GM23338 (cell line): ENCODE data around the gene NR2E3. TPM values are rescaled to one million over a fixed set of nuclear protein-coding genes. Genes with fewer than 3 reads are reported as not detected.

Source experiments
- ATAC-seq: fragments of 200-7000 bp; cut with Tn5 transposase; 3 replicates; pipeline ENCODE4 v1.9.1; 2020
- DNase-seq: peaks from one replicate; pipeline ENCODE4 v3.0.0-alpha.2; 2015; ENCODE audit warnings: low spot score
- H2AFZ ChIP-seq: fragments of 200-600 bp; sonication (generic); 2 replicates; pipeline ENCODE4 v1.8.0; 2016; ENCODE audit warnings: antibody characterized with exemption, mild to moderate bottlenecking, moderate library complexity
- H3F3A ChIP-seq: fragments of 200-600 bp; sonication (generic); replicated peaks from 2 replicates; pipeline ENCODE4 v1.8.0; 2017; ENCODE audit warnings: antibody characterized with exemption, mixed run types, low read depth
- H3K27ac ChIP-seq: fragments of 200-600 bp; sonication (generic); 2 replicates; pipeline ENCODE4 v1.6.1; 2016; ENCODE audit warnings: low read depth
- H3K27me3 ChIP-seq: fragments of 200-600 bp; sonication (generic); 2 replicates; pipeline ENCODE4 v1.8.0; 2016; ENCODE audit warnings: mild to moderate bottlenecking, mixed run types, moderate library complexity; ENCODE audit not compliant: insufficient read depth
- H3K36me3 ChIP-seq: fragments of 200-600 bp; sonication (generic); 2 replicates; pipeline ENCODE4 v1.8.0; 2016; ENCODE audit warnings: mild to moderate bottlenecking; ENCODE audit not compliant: insufficient read depth
- H3K4me1 ChIP-seq: fragments of 200-600 bp; sonication (generic); 2 replicates; pipeline ENCODE4 v1.8.0; 2016; ENCODE audit warnings: mild to moderate bottlenecking, moderate library complexity; ENCODE audit not compliant: insufficient read depth
- H3K4me2 ChIP-seq: fragments of 200-600 bp; sonication (generic); 2 replicates; pipeline ENCODE4 v1.7.1; 2017; ENCODE audit warnings: mixed run types
- H3K4me3 ChIP-seq: fragments of 200-600 bp; sonication (generic); 2 replicates; pipeline ENCODE4 v1.6.1; 2016; ENCODE audit warnings: mixed run types
- H3K79me2 ChIP-seq: fragments of 200-600 bp; sonication (generic); replicated peaks from 2 replicates; pipeline ENCODE4 v1.8.0; 2017; ENCODE audit warnings: mild to moderate bottlenecking; ENCODE audit not compliant: insufficient read depth
- H3K9me2 ChIP-seq: fragments of 200-600 bp; sonication (generic); 2 replicates; pipeline ENCODE4 v1.8.0; 2017; ENCODE audit not compliant: insufficient read depth
- H4K20me1 ChIP-seq: fragments of 200-600 bp; sonication (generic); replicated peaks from 2 replicates; pipeline ENCODE4 v1.8.0; 2017; ENCODE audit warnings: mild to moderate bottlenecking; ENCODE audit not compliant: insufficient read depth
- H3K27ac Mint-ChIP-seq: 2 replicates; pipeline ENCODE4 v1.8.0; 2020; ENCODE audit warnings: inconsistent platforms, mild to moderate bottlenecking, moderate library complexity, mixed read lengths
- H3K27me3 Mint-ChIP-seq: 3 replicates; pipeline ENCODE4 v1.8.0; 2022; ENCODE audit warnings: low read depth, mild to moderate bottlenecking, moderate library complexity, mixed read lengths, inconsistent platforms; ENCODE audit not compliant: insufficient read depth, poor library complexity
- H3K36me3 Mint-ChIP-seq: 3 replicates; pipeline ENCODE4 v1.8.0; 2021; ENCODE audit warnings: low read depth, mild to moderate bottlenecking, inconsistent platforms, moderate library complexity, mixed read lengths
- H3K4me1 Mint-ChIP-seq: 3 replicates; pipeline ENCODE4 v1.8.0; 2020; ENCODE audit warnings: mild to moderate bottlenecking, inconsistent platforms, mixed read lengths
- H3K4me3 Mint-ChIP-seq: 3 replicates; pipeline ENCODE4 v1.8.0; 2021; ENCODE audit warnings: moderate library complexity, mild to moderate bottlenecking, inconsistent platforms, mixed read lengths
- H3K9me3 Mint-ChIP-seq: 3 replicates; pipeline ENCODE4 v1.8.0; 2020; ENCODE audit warnings: moderate library complexity, mild to moderate bottlenecking, inconsistent platforms, mixed read lengths
- CREB1 ChIP-seq: fragments of 250-450 bp; sonication (Bioruptor Pico); IDR thresholded peaks from 2 replicates; pipeline ENCODE4 v1.5.0; 2020; ENCODE audit warnings: low read depth, mild to moderate bottlenecking, moderate library complexity
- EZH2 ChIP-seq: fragments of 200-600 bp; sonication (generic); IDR thresholded peaks from one replicate; pipeline ENCODE4 v1.8.0; 2017; ENCODE audit warnings: antibody characterized with exemption, mild to moderate bottlenecking, low read depth; ENCODE audit not compliant: unreplicated experiment
- EZH2phosphoT487 ChIP-seq: fragments of 200-600 bp; sonication (generic); IDR thresholded peaks from one replicate; pipeline ENCODE4 v1.8.1; 2018; ENCODE audit warnings: antibody characterized with exemption; ENCODE audit not compliant: unreplicated experiment
- NANOG ChIP-seq: IDR thresholded peaks from 2 replicates; pipeline ENCODE4 v1.6.1; 2016; ENCODE audit warnings: antibody characterized with exemption, borderline replicate concordance
- POLR2AphosphoS5 ChIP-seq: IDR thresholded peaks from 2 replicates; pipeline ENCODE4 v1.6.1; 2016; ENCODE audit warnings: antibody characterized with exemption, low read depth
- STAT1 ChIP-seq: IDR thresholded peaks from one replicate; pipeline ENCODE4 v1.6.1; 2016; ENCODE audit warnings: antibody characterized with exemption; ENCODE audit not compliant: unreplicated experiment
- ZNF331 ChIP-seq: fragments of 250-450 bp; sonication (Bioruptor Pico); IDR thresholded peaks from 2 replicates; pipeline ENCODE4 v1.5.0; 2020; ENCODE audit warnings: low read depth, mild to moderate bottlenecking, moderate library complexity
- polyA plus RNA-seq: library from polyadenylated mRNA; unstranded; fragments of >200 nt; fragmentation: Nextera tagmentation; extraction: Ambion mirVana; gene quantifications from 2 replicates; pipeline ENCODE4 v1.2.1, GENCODE V29; 2016
- total RNA-seq: library from RNA; depleted of rRNA; stranded (reverse); fragments of >200 nt; shearing (Covaris generic); gene quantifications from 2 replicates; pipeline ENCODE4 v1.2.3, GENCODE V29; 2014
- TF ChIP-seq, protein P1 (sequence below), 2 experiments: fragments of 200-600 bp in 1 of 2; sonication (generic) in 1 of 2; conservative IDR thresholded peaks; 2 replicates each; pipeline versions ENCODE4 v1.5.1 to v1.6.1; 2016 to 2017; ENCODE audit warnings: antibody characterized with exemption in 2 of 2, low read depth in 2 of 2, mild to moderate bottlenecking in 2 of 2, moderate library complexity in 1 of 2
- TF ChIP-seq, protein P2 (sequence below): IDR thresholded peaks from 2 replicates; pipeline ENCODE4 v1.6.1; 2016; ENCODE audit warnings: antibody characterized with exemption

Gene NR2E3
- total and polyA plus RNA-seq, 2 experiments from 2014 or later = 1.3 to 1.4 TPM

DNA sequence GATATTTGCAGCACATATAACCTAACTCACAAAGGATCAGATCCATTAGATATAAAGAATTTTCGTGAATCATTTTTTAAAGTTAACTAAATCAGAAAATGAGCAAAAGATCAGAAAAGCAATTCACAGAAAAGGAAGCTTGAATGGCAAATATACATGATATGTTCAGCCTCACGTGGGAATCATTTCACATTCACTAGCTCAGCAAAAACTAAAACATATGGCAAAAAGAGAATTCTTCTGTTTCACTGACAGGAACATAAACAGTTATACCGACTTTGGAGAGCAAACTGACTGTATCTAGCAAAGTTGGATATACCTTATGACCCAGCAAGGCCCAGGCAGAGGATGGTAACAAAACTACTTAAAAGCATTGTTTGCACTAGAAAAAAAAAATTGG lies 34.0 kb upstream of the NR2E3 start:
- no peak overlapping the region for H3K4me3 ChIP-seq
- Mint-ChIP-seq H3K4me3 (no peak overlapping the region), H3K9me3 (no peaks in the 10 kb centered on the region; the same call in 2 of the 3 replicates), H3K27ac (no peak overlapping the region), H3K27me3 (peaks cover 2% of the 10 kb centered on the region), H3K36me3 (no peaks in the 10 kb centered on the region), H3K4me1 (peaks cover 10% of the 10 kb centered on the region)
- no peaks in the 10 kb centered on the region for H3K4me1 ChIP-seq
- no peaks in the 10 kb centered on the region for H3K27me3 ChIP-seq
- no peaks in the 10 kb centered on the region for H4K20me1 ChIP-seq
- no peak overlapping the region for H2AFZ ChIP-seq
- no peak for DNase-seq
- no peak overlapping the region for H3K27ac ChIP-seq
- no peaks in the 10 kb centered on the region for H3F3A ChIP-seq
- no peaks in the 10 kb centered on the region for H3K79me2 ChIP-seq
- H3K36me3 ChIP-seq = no peaks in the 10 kb centered on the region
- no peak overlapping the region for H3K4me2 ChIP-seq
- TF ChIP-seq EZH2phosphoT487 = no peak
- no peak for TF ChIP-seq CREB1 (CRISPR knock-in tag)
- TF ChIP-seq STAT1 = no peak
- TF ChIP-seq NANOG = no peak
- TF ChIP-seq, protein P1, sequence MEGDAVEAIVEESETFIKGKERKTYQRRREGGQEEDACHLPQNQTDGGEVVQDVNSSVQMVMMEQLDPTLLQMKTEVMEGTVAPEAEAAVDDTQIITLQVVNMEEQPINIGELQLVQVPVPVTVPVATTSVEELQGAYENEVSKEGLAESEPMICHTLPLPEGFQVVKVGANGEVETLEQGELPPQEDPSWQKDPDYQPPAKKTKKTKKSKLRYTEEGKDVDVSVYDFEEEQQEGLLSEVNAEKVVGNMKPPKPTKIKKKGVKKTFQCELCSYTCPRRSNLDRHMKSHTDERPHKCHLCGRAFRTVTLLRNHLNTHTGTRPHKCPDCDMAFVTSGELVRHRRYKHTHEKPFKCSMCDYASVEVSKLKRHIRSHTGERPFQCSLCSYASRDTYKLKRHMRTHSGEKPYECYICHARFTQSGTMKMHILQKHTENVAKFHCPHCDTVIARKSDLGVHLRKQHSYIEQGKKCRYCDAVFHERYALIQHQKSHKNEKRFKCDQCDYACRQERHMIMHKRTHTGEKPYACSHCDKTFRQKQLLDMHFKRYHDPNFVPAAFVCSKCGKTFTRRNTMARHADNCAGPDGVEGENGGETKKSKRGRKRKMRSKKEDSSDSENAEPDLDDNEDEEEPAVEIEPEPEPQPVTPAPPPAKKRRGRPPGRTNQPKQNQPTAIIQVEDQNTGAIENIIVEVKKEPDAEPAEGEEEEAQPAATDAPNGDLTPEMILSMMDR (conservative IDR thresholded peaks at IDR 0.05; ENCODE audit: low read depth in 2 of 2) = no peak
- TF ChIP-seq EZH2 = no peak
- no peak for ATAC-seq
- no peaks in the 10 kb centered on the region for H3K9me2 ChIP-seq

DNA sequence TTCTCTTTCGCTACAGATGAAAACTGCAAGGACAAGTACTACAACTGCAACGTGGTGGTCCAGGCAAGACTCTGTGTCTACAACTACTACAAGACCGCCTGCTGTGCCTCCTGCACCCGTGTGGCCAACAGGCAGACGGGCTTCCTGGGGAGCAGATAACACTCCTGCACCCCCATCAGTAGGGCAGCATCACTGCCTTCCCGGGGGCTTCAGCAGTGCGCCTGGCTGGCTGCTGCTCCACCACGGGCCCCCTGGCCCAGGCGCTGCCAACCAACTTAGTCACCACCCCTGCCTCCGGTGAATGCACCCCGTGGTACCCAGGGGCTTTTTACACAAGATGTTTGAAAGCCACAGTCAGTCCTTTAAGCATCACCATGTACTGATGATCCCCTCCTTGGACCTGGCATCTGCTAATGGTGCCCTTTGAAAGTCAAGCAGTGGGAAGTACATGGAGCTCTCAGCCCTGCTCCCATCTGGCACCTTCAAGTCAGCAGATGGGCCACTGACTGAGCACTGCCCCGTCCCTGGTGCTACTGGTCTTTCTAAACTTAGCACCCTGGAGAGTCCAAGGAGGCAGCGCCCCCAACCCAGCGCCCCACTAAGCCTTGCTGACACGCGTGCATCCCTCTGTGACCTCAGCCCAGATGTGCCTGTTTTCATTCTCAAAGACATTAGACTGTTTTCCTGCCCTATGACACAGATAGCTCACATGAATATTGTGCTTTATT lies 33.0 kb upstream of the NR2E3 start:
- H3K4me1 ChIP-seq = no peaks in the 10 kb centered on the region
- no peaks in the 10 kb centered on the region for H3K27me3 ChIP-seq
- H3K4me1 Mint-ChIP-seq = peaks cover 10% of the 10 kb centered on the region
- ATAC-seq (no peak), DNase-seq (no peak)
- H3K4me2 ChIP-seq = no peak overlapping the region
- TF ChIP-seq EZH2phosphoT487 = no peak
- TF ChIP-seq CREB1 (CRISPR knock-in tag) = no peak
- H3K36me3 Mint-ChIP-seq = no peaks in the 10 kb centered on the region
- H3K4me3 Mint-ChIP-seq = no peak overlapping the region
- no peaks in the 10 kb centered on the region for H3K9me3 Mint-ChIP-seq
- no peaks in the 10 kb centered on the region for H3K79me2 ChIP-seq
- H3K27me3 Mint-ChIP-seq = peaks cover 2% of the 10 kb centered on the region
- H3K36me3 ChIP-seq = no peaks in the 10 kb centered on the region
- H3K27ac Mint-ChIP-seq = no peak overlapping the region
- H3K9me2 ChIP-seq = no peaks in the 10 kb centered on the region
- H3F3A ChIP-seq = no peaks in the 10 kb centered on the region
- H2AFZ ChIP-seq = no peak overlapping the region
- H4K20me1 ChIP-seq = no peaks in the 10 kb centered on the region
- H3K4me3 ChIP-seq = no peak overlapping the region
- H3K27ac ChIP-seq = no peak overlapping the region

DNA sequence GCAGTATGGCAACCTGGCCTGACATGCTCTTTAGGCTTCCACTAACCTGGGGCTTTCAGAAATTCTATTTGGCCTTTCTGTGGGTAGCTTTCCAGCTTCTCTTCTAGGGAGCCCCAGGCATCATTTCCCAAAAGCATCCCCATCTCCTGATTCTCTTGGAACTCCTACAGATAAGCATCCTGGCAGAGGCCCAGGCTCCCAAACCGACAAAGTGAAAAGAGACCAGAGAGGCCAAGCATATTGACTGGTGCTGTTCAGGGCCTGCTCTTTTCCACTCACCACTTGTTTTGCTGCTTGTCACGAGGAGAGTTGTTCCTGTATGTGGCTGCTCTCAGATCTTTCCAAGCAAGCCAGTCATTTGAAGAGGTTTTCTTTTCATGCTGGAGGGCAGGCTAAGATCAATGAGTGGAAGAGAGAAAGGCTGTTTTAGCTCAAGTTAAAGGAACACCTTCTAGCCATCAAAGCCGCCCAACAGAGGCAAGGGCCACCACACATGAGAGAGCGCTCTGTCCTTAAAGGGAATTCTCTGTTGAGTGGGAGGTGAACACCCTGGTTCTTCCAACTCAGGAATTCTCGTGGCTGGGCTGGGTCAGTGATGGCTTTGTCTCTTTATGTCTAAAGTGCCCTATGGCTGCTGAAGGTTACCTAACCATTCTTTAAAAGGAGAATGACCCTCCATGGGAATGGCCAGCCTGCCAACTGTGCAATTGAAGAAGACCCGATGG lies 31.1 kb upstream of the NR2E3 start:
- DNase-seq (no peak), ATAC-seq (no peak)
- no peak overlapping the region for H3K4me3 Mint-ChIP-seq
- peaks cover 2% of the 10 kb centered on the region for H3K27me3 Mint-ChIP-seq
- Histone ChIP-seq H3K79me2 (no peaks in the 10 kb centered on the region), H3K4me3 (no peak overlapping the region), H4K20me1 (no peaks in the 10 kb centered on the region), H3K36me3 (no peaks in the 10 kb centered on the region), H2AFZ (no peak overlapping the region), H3F3A (no peaks in the 10 kb centered on the region), H3K27me3 (no peaks in the 10 kb centered on the region), H3K9me2 (no peaks in the 10 kb centered on the region), H3K27ac (no peak overlapping the region), H3K4me1 (no peaks in the 10 kb centered on the region), H3K4me2 (no peak overlapping the region)
- no peaks in the 10 kb centered on the region for H3K36me3 Mint-ChIP-seq
- H3K4me1 Mint-ChIP-seq = peaks cover 12% of the 10 kb centered on the region
- H3K27ac Mint-ChIP-seq = no peak overlapping the region; the same call in 1 of the 2 replicates
- H3K9me3 Mint-ChIP-seq = no peaks in the 10 kb centered on the region
- TF ChIP-seq STAT1 (no peak), POLR2AphosphoS5 (no peak), ZNF331 (CRISPR knock-in tag) (no peak)
- TF ChIP-seq, protein P2, sequence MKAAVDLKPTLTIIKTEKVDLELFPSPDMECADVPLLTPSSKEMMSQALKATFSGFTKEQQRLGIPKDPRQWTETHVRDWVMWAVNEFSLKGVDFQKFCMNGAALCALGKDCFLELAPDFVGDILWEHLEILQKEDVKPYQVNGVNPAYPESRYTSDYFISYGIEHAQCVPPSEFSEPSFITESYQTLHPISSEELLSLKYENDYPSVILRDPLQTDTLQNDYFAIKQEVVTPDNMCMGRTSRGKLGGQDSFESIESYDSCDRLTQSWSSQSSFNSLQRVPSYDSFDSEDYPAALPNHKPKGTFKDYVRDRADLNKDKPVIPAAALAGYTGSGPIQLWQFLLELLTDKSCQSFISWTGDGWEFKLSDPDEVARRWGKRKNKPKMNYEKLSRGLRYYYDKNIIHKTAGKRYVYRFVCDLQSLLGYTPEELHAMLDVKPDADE = no peak
